22Rv1 (cell line): ENCODE measurements around the gene AGAP1.

Source experiments
- CTCF ChIP-seq: fragments of 450-650 bp; IDR thresholded peaks from 2 replicates; pipeline ENCODE4 v1.5.1; 2017; ENCODE audit warnings: mild to moderate bottlenecking
- ZFX ChIP-seq: fragments of 450-650 bp; IDR thresholded peaks from 2 replicates; pipeline ENCODE4 v1.6.1; 2017; ENCODE audit warnings: antibody characterized with exemption, borderline replicate concordance

- no peak for TF ChIP-seq CTCF
- TF ChIP-seq ZFX, result no peak
Measured at GRCh38 chr2:235860871-235861270, 367.0 kb downstream of the AGAP1 start.
